ENCODE data around the gene MICOS13. TPM values are rescaled to one million over a fixed set of nuclear protein-coding genes. Genes with fewer than 3 reads are reported as not detected.

MICOS13 gene
- total RNA-seq, 4 donors from 2014 or later = 30.3 to 73.5 (median 52.6) TPM

- WGBS, 2 donors (ENCODE audit: low coverage in 1 of 2) = 80% methylated on average over 27 of the region's 28 CpGs; no CpG with 5 or more reads in 1 of the 2 donors
- in situ Hi-C loops (cut with MboI; ENCODE audit: low pct_ligation_motif_present in 1 of 4, low pct_unique_long_range_greater_than_20kb in 1 of 4, low sequenced_read_pairs in 3 of 4) (no loop called here), intact Hi-C loops (cut with DNase I; ENCODE audit: low total_unique reads) (no loop called here)
- H3K4me3 ChIP-seq = no peak overlapping the region
- peaks cover 0 to 36% (median 9%) of the 10 kb centered on the region in 4 donors for H3K36me3 ChIP-seq
- H3K27ac ChIP-seq = no peak overlapping the region
- TF ChIP-seq POLR2A (IDR thresholded peaks at IDR 0.05) (no peak), POLR2AphosphoS5 (IDR thresholded peaks at IDR 0.05) (no peak), EP300 (IDR thresholded peaks at IDR 0.05; ENCODE audit: low read depth) (no peak)
- TF ChIP-seq, protein P1, sequence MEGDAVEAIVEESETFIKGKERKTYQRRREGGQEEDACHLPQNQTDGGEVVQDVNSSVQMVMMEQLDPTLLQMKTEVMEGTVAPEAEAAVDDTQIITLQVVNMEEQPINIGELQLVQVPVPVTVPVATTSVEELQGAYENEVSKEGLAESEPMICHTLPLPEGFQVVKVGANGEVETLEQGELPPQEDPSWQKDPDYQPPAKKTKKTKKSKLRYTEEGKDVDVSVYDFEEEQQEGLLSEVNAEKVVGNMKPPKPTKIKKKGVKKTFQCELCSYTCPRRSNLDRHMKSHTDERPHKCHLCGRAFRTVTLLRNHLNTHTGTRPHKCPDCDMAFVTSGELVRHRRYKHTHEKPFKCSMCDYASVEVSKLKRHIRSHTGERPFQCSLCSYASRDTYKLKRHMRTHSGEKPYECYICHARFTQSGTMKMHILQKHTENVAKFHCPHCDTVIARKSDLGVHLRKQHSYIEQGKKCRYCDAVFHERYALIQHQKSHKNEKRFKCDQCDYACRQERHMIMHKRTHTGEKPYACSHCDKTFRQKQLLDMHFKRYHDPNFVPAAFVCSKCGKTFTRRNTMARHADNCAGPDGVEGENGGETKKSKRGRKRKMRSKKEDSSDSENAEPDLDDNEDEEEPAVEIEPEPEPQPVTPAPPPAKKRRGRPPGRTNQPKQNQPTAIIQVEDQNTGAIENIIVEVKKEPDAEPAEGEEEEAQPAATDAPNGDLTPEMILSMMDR (IDR thresholded peaks at IDR 0.05) = no peak
- DNase-seq = no peak
- H3K4me1 ChIP-seq = peaks cover 0 to 19% (median 15%) of the 10 kb centered on the region in 4 donors
- H3K27me3 ChIP-seq = no peaks in the 10 kb centered on the region
- H3K9me3 ChIP-seq = no peaks in the 10 kb centered on the region
Measured at GRCh38 chr19:5695649-5696195, 15.4 kb upstream of the MICOS13 start.

DNA sequence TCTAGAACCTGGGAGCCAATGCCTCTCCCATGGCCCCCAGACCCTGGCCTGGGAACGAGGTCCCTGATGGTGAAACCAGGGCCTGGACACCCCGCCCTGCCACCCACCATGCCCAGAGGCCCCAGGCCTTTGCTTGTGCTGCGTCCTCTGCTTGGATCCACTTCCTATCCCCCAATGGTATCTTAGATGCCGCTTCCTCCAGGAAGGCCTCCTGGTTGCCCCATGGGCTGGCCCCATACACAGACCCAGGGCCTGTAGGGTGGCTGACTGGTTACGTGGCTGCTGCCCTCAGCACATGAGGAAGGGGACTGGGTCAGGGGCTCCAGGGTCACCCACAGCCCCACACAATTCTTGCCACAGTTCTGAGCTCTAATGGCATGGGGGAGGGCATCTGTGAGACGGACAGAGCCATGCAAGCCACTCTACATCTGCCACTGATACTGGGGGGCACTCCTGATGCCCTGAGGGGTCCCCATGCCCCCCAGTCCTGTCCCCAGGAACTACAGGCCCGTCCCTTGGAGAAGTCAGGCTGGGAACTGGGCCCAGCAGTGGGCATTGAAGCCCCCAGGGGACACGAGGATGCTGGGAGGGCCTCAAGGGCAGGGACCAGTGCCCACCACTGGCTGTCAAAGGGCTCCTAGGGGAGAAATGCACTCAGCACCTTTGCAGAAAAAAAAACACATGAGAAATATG, 14.8 kb upstream of the MICOS13 start:
- TF ChIP-seq POLR2AphosphoS5 (IDR thresholded peaks at IDR 0.05) (no peak), EP300 (IDR thresholded peaks at IDR 0.05; ENCODE audit: low read depth) (no peak), POLR2A (IDR thresholded peaks at IDR 0.05) (no peak)
- TF ChIP-seq, protein P1 (IDR thresholded peaks at IDR 0.05) = no peak
- intact Hi-C loops (cut with DNase I; ENCODE audit: low total_unique reads) (no loop called here), in situ Hi-C loops (cut with MboI; ENCODE audit: low pct_ligation_motif_present in 1 of 4, low pct_unique_long_range_greater_than_20kb in 1 of 4, low sequenced_read_pairs in 3 of 4) (no loop called here)
- Histone ChIP-seq H3K4me3 (no peak overlapping the region), H3K27me3 (no peaks in the 10 kb centered on the region), H3K9me3 (no peaks in the 10 kb centered on the region), H3K4me1 (peaks cover 0 to 20% (median 15%) of the 10 kb centered on the region in 4 donors), H3K27ac (no peak overlapping the region), H3K36me3 (peaks cover 0 to 36% (median 9%) of the 10 kb centered on the region in 4 donors)
- no peak for DNase-seq
- 87% methylated on average over 8 of the region's 8 CpGs; no CpG with 5 or more reads in 1 of the 2 donors for WGBS, 2 donors (ENCODE audit: low coverage in 1 of 2)

- Histone ChIP-seq H3K4me3 (no peak overlapping the region), H3K27me3 (no peaks in the 10 kb centered on the region), H3K9me3 (no peaks in the 10 kb centered on the region), H3K27ac (no peak overlapping the region), H3K4me1 (peaks cover 0 to 25% (median 16%) of the 10 kb centered on the region in 4 donors), H3K36me3 (peaks cover 0 to 36% (median 9%) of the 10 kb centered on the region in 4 donors)
- TF ChIP-seq EP300 (IDR thresholded peaks at IDR 0.05; ENCODE audit: low read depth) (no peak), POLR2A (IDR thresholded peaks at IDR 0.05) (no peak), POLR2AphosphoS5 (IDR thresholded peaks at IDR 0.05) (no peak)
- TF ChIP-seq, protein P1 (IDR thresholded peaks at IDR 0.05) = no peak
- no peak for DNase-seq
- 92% methylated on average over 45 of the region's 45 CpGs; no CpG with 5 or more reads in 1 of the 2 donors for WGBS, 2 donors (ENCODE audit: low coverage in 1 of 2)
- in situ Hi-C loops (cut with MboI; ENCODE audit: low pct_ligation_motif_present in 1 of 4, low pct_unique_long_range_greater_than_20kb in 1 of 4, low sequenced_read_pairs in 3 of 4) = no loop called here
- intact Hi-C loops (cut with DNase I; ENCODE audit: low total_unique reads) = no loop called here
Measured at GRCh38 chr19:5694167-5694955, 14.0 kb upstream of the MICOS13 start.
